OCI-LY7 (cell line): Measurements from ENCODE around the gene TKT. TPM values are rescaled to one million over a fixed set of nuclear protein-coding genes. Genes with fewer than 3 reads are reported as not detected.

Experiments used
- BruUV-seq: library from RNA; stranded (reverse); fragments of 400-500 nt; replicated peaks from 2 replicates; lab custom pipeline; 2021; lab: Mats Ljungman, UMichigan
- CTCF ChIA-PET: fragments of 300-600 bp; sonication (Branson Sonifier 250); formaldehyde crosslinking; loops from one replicate; lab custom pipeline; 2022; ENCODE audit warnings: antibody characterized with exemption; ENCODE audit not compliant: unreplicated experiment; lab: Charles Lee
- POLR2A ChIA-PET: fragments of 300-600 bp; sonication (Branson Sonifier 250); formaldehyde crosslinking; loops from one replicate; lab custom pipeline; 2022; ENCODE audit warnings: antibody characterized with exemption; lab: Charles Lee
- DNase-seq: peaks from one replicate; pipeline ENCODE4 v3.0.0-alpha.2; 2015; ENCODE audit warnings: low spot score
- H2AFZ ChIP-seq: fragments of 200-600 bp; sonication (generic), shearing (Covaris generic); 2 replicates; pipeline ENCODE4 v1.6.1; 2014; ENCODE audit warnings: mild to moderate bottlenecking, antibody characterized with exemption, low read length, moderate library complexity
- H3K27ac ChIP-seq: fragments of 200-600 bp; sonication (generic); 2 replicates; pipeline ENCODE4 v1.5.1; 2014; ENCODE audit warnings: mixed run types, low read depth, mild to moderate bottlenecking, moderate library complexity, low read length, inconsistent platforms; ENCODE audit not compliant: poor library complexity, severe bottlenecking
- H3K36me3 ChIP-seq: fragments of 200-600 bp; sonication (generic); 2 replicates; pipeline ENCODE4 v1.6.1; 2014; ENCODE audit warnings: mild to moderate bottlenecking, antibody characterized with exemption, low read length, moderate library complexity, mixed read lengths; ENCODE audit not compliant: insufficient read depth
- H3K4me1 ChIP-seq: fragments of 200-600 bp; sonication (generic); 2 replicates; pipeline ENCODE4 v1.5.1; 2014; ENCODE audit warnings: mild to moderate bottlenecking, low read length; ENCODE audit not compliant: insufficient read depth, poor library complexity, severe bottlenecking
- H3K4me2 ChIP-seq: fragments of 200-600 bp; sonication (generic); 2 replicates; pipeline ENCODE4 v1.6.1; 2014; ENCODE audit warnings: mild to moderate bottlenecking, low read length
- H3K4me3 ChIP-seq: fragments of 200-600 bp; sonication (generic); 2 replicates; pipeline ENCODE4 v1.5.1; 2014; ENCODE audit warnings: mild to moderate bottlenecking, low read depth, low read length; ENCODE audit not compliant: poor library complexity, severe bottlenecking
- H3K79me2 ChIP-seq: fragments of 200-600 bp; sonication (generic); 2 replicates; pipeline ENCODE4 v1.6.1; 2016; ENCODE audit warnings: low read depth, mild to moderate bottlenecking, low read length, moderate library complexity, mixed read lengths; ENCODE audit not compliant: insufficient read depth
- H3K9me2 ChIP-seq: fragments of 200-600 bp; sonication (generic); 2 replicates; pipeline ENCODE4 v1.6.1; 2016; ENCODE audit warnings: mild to moderate bottlenecking, low read length, mixed read lengths; ENCODE audit not compliant: insufficient read depth
- H3K9me3 ChIP-seq: fragments of 200-600 bp; sonication (generic); 2 replicates; pipeline ENCODE4 v1.6.1; 2014; ENCODE audit warnings: mild to moderate bottlenecking, mixed run types, low read length, mixed read lengths
- H4K20me1 ChIP-seq: fragments of 200-600 bp; sonication (generic); 2 replicates; pipeline ENCODE4 v1.6.1; 2014; ENCODE audit warnings: mild to moderate bottlenecking, antibody characterized with exemption, low read length, moderate library complexity, mixed read lengths; ENCODE audit not compliant: insufficient read depth
- CTCF ChIP-seq: fragments of 200-600 bp; sonication (generic); conservative IDR thresholded peaks from 2 replicates; pipeline ENCODE4 v1.5.1; 2014; ENCODE audit warnings: mild to moderate bottlenecking, antibody characterized with exemption, low read length, moderate library complexity, mixed read lengths
- EZH2phosphoT487 ChIP-seq: fragments of 200-600 bp; sonication (generic); IDR thresholded peaks from 2 replicates; pipeline ENCODE4 v1.6.1; 2018; ENCODE audit warnings: low read depth, borderline replicate concordance, mild to moderate bottlenecking, mixed run types, antibody characterized with exemption, low read length, moderate library complexity, mixed read lengths
- intact Hi-C: fragments of 100-400 bp; cut with micrococcal nuclease; formaldehyde crosslinking; loops from one replicate; pipeline ENCODE4 v1.10.0; 2022; ENCODE audit not compliant: unreplicated experiment
- total RNA-seq, 2 experiments: library from RNA; depleted of rRNA in 1 of 2; stranded (reverse); fragments of >200 nt in 1 of 2; shearing (Covaris generic) in 1 of 2; gene quantifications; 2 replicates each; pipeline ENCODE4 v1.2.3, GENCODE V29; 2014 to 2022

Gene TKT
- total RNA-seq, 2 experiments from 2014 or later, result 325 to 386 TPM

GRCh38 chr3:53185761-53186465, 69.9 kb downstream of the TKT start:
- Histone ChIP-seq H3K79me2 (no peaks in the 10 kb centered on the region), H3K9me2 (no peaks in the 10 kb centered on the region), H3K4me1 (peaks cover 40% of the 10 kb centered on the region), H3K4me2 (no peak overlapping the region), H3K9me3 (no peaks in the 10 kb centered on the region), H4K20me1 (no peaks in the 10 kb centered on the region), H3K4me3 (no peak overlapping the region), H3K27ac (no peak overlapping the region), H3K36me3 (peaks cover 88% of the 10 kb centered on the region), H2AFZ (no peak overlapping the region)
- intact Hi-C loops, result no loop called here
- no peak for DNase-seq
- no peak for TF ChIP-seq CTCF
- no peak for TF ChIP-seq EZH2phosphoT487
- CTCF ChIA-PET, result no interaction called here
- POLR2A ChIA-PET, result no interaction called here
- no TSS peak for BruUV-seq

GRCh38 chr3:53184701-53185100, 71.1 kb downstream of the TKT start:
- intact Hi-C loops, result no loop called here
- Histone ChIP-seq H3K36me3 (peaks cover 89% of the 10 kb centered on the region), H3K4me1 (peaks cover 40% of the 10 kb centered on the region), H3K4me3 (no peak overlapping the region), H3K79me2 (no peaks in the 10 kb centered on the region; the same call in 1 of the 2 replicates), H3K9me3 (no peaks in the 10 kb centered on the region), H2AFZ (no peak overlapping the region), H4K20me1 (no peaks in the 10 kb centered on the region), H3K9me2 (no peaks in the 10 kb centered on the region), H3K4me2 (no peak overlapping the region), H3K27ac (no peak overlapping the region)
- POLR2A ChIA-PET, result no interaction called here
- no peak for DNase-seq
- TF ChIP-seq EZH2phosphoT487, result no peak
- TF ChIP-seq CTCF, result no peak
- CTCF ChIA-PET, result no interaction called here
- no TSS peak for BruUV-seq

GRCh38 chr3:53183514-53183913, 72.3 kb downstream of the TKT start:
- intact Hi-C loops, result no loop called here
- H4K20me1 ChIP-seq, result no peaks in the 10 kb centered on the region
- POLR2A ChIA-PET, result interaction anchor here (1.2 to 4.0 kb wide), 2 partner anchors 9 to 14 kb away, joined by 3 to 24 read pairs; no protein-coding TSS in a partner anchor
- CTCF ChIA-PET, result interaction anchor here (0.6 kb wide), 2 partner anchors 129 to 854 kb away, joined by 3 to 7 read pairs; no protein-coding TSS in a partner anchor
- peaks cover 40% of the 10 kb centered on the region for H3K4me1 ChIP-seq
- H3K79me2 ChIP-seq, result peaks cover 9% of the 10 kb centered on the region; the same call in 1 of the 2 replicates
- no TSS peak for BruUV-seq
- H3K4me2 ChIP-seq, result no peak overlapping the region
- TF ChIP-seq CTCF (no peak), EZH2phosphoT487 (no peak)
- H3K27ac ChIP-seq, result no peak overlapping the region
- no peaks in the 10 kb centered on the region for H3K9me2 ChIP-seq
- DNase-seq, result no peak
- H3K9me3 ChIP-seq, result no peaks in the 10 kb centered on the region
- H3K36me3 ChIP-seq, result peaks cover 89% of the 10 kb centered on the region
- no peak overlapping the region for H3K4me3 ChIP-seq
- no peak overlapping the region for H2AFZ ChIP-seq
